ENCODE data around the gene ZW10. TPM values are rescaled to one million over a fixed set of nuclear protein-coding genes. Genes with fewer than 3 reads are reported as not detected.

The ZW10 gene
- total RNA-seq, 1 experiment from 2014 or later, result 14.7 TPM

Other genes with a start within 250 kb of the ZW10 start
- 0.49 and 0.83 TPM in 2 replicates for gene TMPRSS5, start 67.4 kb downstream of the ZW10 start, total RNA-seq (2022)
- gene CLDN25, start 6.1 kb upstream of the ZW10 start, total RNA-seq (2022), result not detected in 2 replicates
- gene USP28, start 101.9 kb upstream of the ZW10 start, total RNA-seq (2022), result 15.8 and 17.2 TPM in 2 replicates
- not detected in 2 replicates for gene HTR3B, start 131.1 kb upstream of the ZW10 start, total RNA-seq (2022)
- gene HTR3A, start 201.4 kb upstream of the ZW10 start, total RNA-seq (2022), result not detected in 2 replicates

All from MCF 10A (cell line).